HEK293 (cell line): ENCODE data around the gene WDCP.

Experiments
- CTCF ChIA-PET: fragments of 350-600 bp; formaldehyde crosslinking; extraction: SDS; loops from one replicate; lab custom pipeline; 2021; ENCODE audit warnings: antibody characterized with exemption; lab: Yijun Ruan, JAX
- POLR2A ChIA-PET: fragments of 300-600 bp; formaldehyde crosslinking; extraction: SDS; loops from one replicate; lab custom pipeline; 2020; ENCODE audit warnings: antibody characterized with exemption, inconsistent platforms; lab: Yijun Ruan, JAX
- H3K27ac ChIP-seq: fragments of 200-500 bp; sonication (Bioruptor generic); 2 replicates; pipeline ENCODE4 v1.5.1; 2014; ENCODE audit warnings: low read depth, low read length, control low read depth, inconsistent platforms; ENCODE audit errors: extremely low read depth
- H3K36me3 ChIP-seq, 2 experiments: fragments of 200-500 bp in 1 of 2; sonication (Bioruptor generic) in 1 of 2; 1 replicate in 1 of 2; 2 replicates in 1 of 2; pipeline ENCODE4 v1.5.1; 2014 to 2017; ENCODE audit warnings: inconsistent platforms in 2 of 2, low read length in 2 of 2; ENCODE audit not compliant: control insufficient read depth in 2 of 2, insufficient read depth in 1 of 2
- H3K4me1 ChIP-seq: fragments of 200-500 bp; sonication (Bioruptor generic); 2 replicates; pipeline ENCODE4 v1.5.1; 2014; ENCODE audit warnings: mild to moderate bottlenecking, low read length, inconsistent platforms; ENCODE audit not compliant: control insufficient read depth, insufficient read depth
- H3K4me3 ChIP-seq: 2 replicates; pipeline ENCODE4 v1.5.1; 2011; ENCODE audit warnings: low read depth, mild to moderate bottlenecking, control low read depth, low read length, moderate library complexity
- H3K9me3 ChIP-seq: fragments of 200-500 bp; sonication (Bioruptor generic); 2 replicates; pipeline ENCODE4 v1.5.1; 2014; ENCODE audit warnings: low read depth, low read length, inconsistent platforms; ENCODE audit not compliant: control insufficient read depth, insufficient read depth
- HOXD13 ChIP-seq: sonication (generic); formaldehyde crosslinking; IDR thresholded peaks from 2 replicates; pipeline ENCODE4 v1.8.0; 2022; ENCODE audit warnings: missing genetic modification reagents, borderline replicate concordance
- PATZ1 ChIP-seq: fragments of 450-650 bp; formaldehyde crosslinking; IDR thresholded peaks from 2 replicates; pipeline ENCODE4 v1.5.1; 2016; ENCODE audit warnings: missing biosample characterization, missing genetic modification characterization
- PRDM4 ChIP-seq: fragments of 450-650 bp; formaldehyde crosslinking; IDR thresholded peaks from 2 replicates; pipeline ENCODE4 v1.5.1; 2017; ENCODE audit warnings: missing biosample characterization, missing genetic modification characterization
- REPIN1 ChIP-seq: fragments of 450-650 bp; formaldehyde crosslinking; IDR thresholded peaks from 2 replicates; pipeline ENCODE4 v1.5.1; 2017; ENCODE audit warnings: missing biosample characterization, missing genetic modification characterization, low read depth
- SP7 ChIP-seq: fragments of 450-650 bp; formaldehyde crosslinking; IDR thresholded peaks from 2 replicates; pipeline ENCODE4 v1.5.1; 2016; ENCODE audit warnings: missing biosample characterization, missing genetic modification characterization
- TRIM28 ChIP-seq: IDR thresholded peaks from 2 replicates; pipeline ENCODE4 v1.6.1; 2011; ENCODE audit warnings: low read length, control low read depth, borderline replicate concordance
- ZBTB11 ChIP-seq: fragments of 450-650 bp; formaldehyde crosslinking; conservative IDR thresholded peaks from 2 replicates; pipeline ENCODE4 v1.5.1; 2016; ENCODE audit warnings: low read depth, missing biosample characterization, missing genetic modification characterization
- ZBTB44 ChIP-seq: fragments of 450-650 bp; IDR thresholded peaks from 2 replicates; pipeline ENCODE4 v1.5.1; 2018; ENCODE audit warnings: missing biosample characterization, mild to moderate bottlenecking, missing genetic modification characterization
- ZBTB7A ChIP-seq: fragments of 450-650 bp; formaldehyde crosslinking; IDR thresholded peaks from 2 replicates; pipeline ENCODE4 v1.5.1; 2016; ENCODE audit warnings: low read depth, missing biosample characterization, missing genetic modification characterization
- ZFP69B ChIP-seq: fragments of 450-650 bp; formaldehyde crosslinking; IDR thresholded peaks from 2 replicates; pipeline ENCODE4 v1.5.1; 2016; ENCODE audit warnings: missing biosample characterization, missing genetic modification characterization
- ZNF138 ChIP-seq: fragments of 450-650 bp; formaldehyde crosslinking; IDR thresholded peaks from 2 replicates; pipeline ENCODE4 v1.5.1; 2016; ENCODE audit warnings: missing biosample characterization, missing genetic modification characterization, borderline replicate concordance
- ZNF140 ChIP-seq: fragments of 450-650 bp; formaldehyde crosslinking; IDR thresholded peaks from 2 replicates; pipeline ENCODE4 v1.5.1; 2016; ENCODE audit warnings: missing biosample characterization, missing genetic modification characterization
- ZNF157 ChIP-seq: fragments of 450-650 bp; formaldehyde crosslinking; IDR thresholded peaks from 2 replicates; pipeline ENCODE4 v1.5.1; 2016; ENCODE audit warnings: missing biosample characterization, missing genetic modification characterization
- ZNF211 ChIP-seq: fragments of 450-650 bp; formaldehyde crosslinking; IDR thresholded peaks from 2 replicates; pipeline ENCODE4 v1.5.1; 2016; ENCODE audit warnings: low read depth, missing biosample characterization, missing genetic modification characterization
- ZNF26 ChIP-seq: fragments of 450-650 bp; formaldehyde crosslinking; IDR thresholded peaks from 2 replicates; pipeline ENCODE4 v1.5.1; 2016; ENCODE audit warnings: missing biosample characterization, missing genetic modification characterization
- ZNF266 ChIP-seq: fragments of 450-650 bp; formaldehyde crosslinking; IDR thresholded peaks from 2 replicates; pipeline ENCODE4 v1.5.1; 2016; ENCODE audit warnings: missing biosample characterization, missing genetic modification characterization, low read depth
- ZNF423 ChIP-seq: fragments of 450-650 bp; formaldehyde crosslinking; IDR thresholded peaks from 2 replicates; pipeline ENCODE4 v1.5.1; 2016; ENCODE audit warnings: missing biosample characterization, missing genetic modification characterization
- ZNF449 ChIP-seq: fragments of 450-650 bp; formaldehyde crosslinking; IDR thresholded peaks from 2 replicates; pipeline ENCODE4 v1.5.1; 2017; ENCODE audit warnings: missing biosample characterization, mild to moderate bottlenecking, missing genetic modification characterization, moderate library complexity
- ZNF48 ChIP-seq: fragments of 450-650 bp; formaldehyde crosslinking; IDR thresholded peaks from 2 replicates; pipeline ENCODE4 v1.5.1; 2016; ENCODE audit warnings: missing biosample characterization, missing genetic modification characterization
- ZNF501 ChIP-seq: fragments of 450-650 bp; formaldehyde crosslinking; IDR thresholded peaks from 2 replicates; pipeline ENCODE4 v1.5.1; 2016; ENCODE audit warnings: missing biosample characterization, missing genetic modification characterization
- ZNF510 ChIP-seq: fragments of 450-650 bp; formaldehyde crosslinking; IDR thresholded peaks from 2 replicates; pipeline ENCODE4 v1.5.1; 2018; ENCODE audit warnings: mild to moderate bottlenecking, missing genetic modification characterization, missing biosample characterization; ENCODE audit not compliant: insufficient replicate concordance
- ZNF529 ChIP-seq: fragments of 450-650 bp; formaldehyde crosslinking; IDR thresholded peaks from 2 replicates; pipeline ENCODE4 v1.5.1; 2017; ENCODE audit warnings: missing genetic modification characterization, missing biosample characterization; ENCODE audit not compliant: insufficient replicate concordance
- ZNF843 ChIP-seq: fragments of 450-650 bp; formaldehyde crosslinking; IDR thresholded peaks from 2 replicates; pipeline ENCODE4 v1.5.1; 2016; ENCODE audit warnings: missing biosample characterization, missing genetic modification characterization
- ZXDB ChIP-seq: fragments of 450-650 bp; formaldehyde crosslinking; IDR thresholded peaks from 2 replicates; pipeline ENCODE4 v1.5.1; 2016; ENCODE audit warnings: missing biosample characterization, missing genetic modification characterization

WDCP gene

GRCh38 chr2:24046930-24047702 is at the start of gene WDCP:
TSS of gene WDCP (minus strand) at chr2:24047391. CDS start at chr2:24039494, 7,897 bp downstream.
- CTCF ChIA-PET, result interaction anchor here (0.5 to 1.1 kb wide), 3 partner anchors 35 to 594 kb away, joined by 3 to 4 read pairs (median 3); no protein-coding TSS in a partner anchor
- no peak for TF ChIP-seq ZNF48 (tag by site-specific recombination)
- no peak for TF ChIP-seq PRDM4
- no peak for TF ChIP-seq ZNF529 (tag by site-specific recombination)
- TF ChIP-seq ZNF157, result no peak
- no peak for TF ChIP-seq ZFP69B (tag by site-specific recombination)
- TF ChIP-seq ZNF266 (tag by site-specific recombination), result no peak
- TF ChIP-seq REPIN1, result 0 out of 2 replicates have a peak, but pooled peaks have one; percentile 73
- TF ChIP-seq ZNF26 (tag by site-specific recombination), result no peak
- TF ChIP-seq ZNF843, result peak; percentile 58
- 0 out of 2 replicates have a peak, but pooled peaks have one; percentile 32 for TF ChIP-seq ZBTB7A (tag by site-specific recombination)
- TF ChIP-seq PATZ1 (tag by site-specific recombination), result peak; percentile 86
- TF ChIP-seq HOXD13 (CRISPR knock-in tag), result no peak
- TF ChIP-seq ZNF501 (tag by site-specific recombination), result peak; percentile 87
- TF ChIP-seq ZNF211, result no peak
- no peak for TF ChIP-seq ZBTB44 (tag by site-specific recombination)
- no peak for TF ChIP-seq TRIM28
- 0 out of 2 replicates have a peak, but pooled peaks have one; percentile 30 for TF ChIP-seq ZXDB (tag by site-specific recombination)
- no peak for TF ChIP-seq ZNF423 (tag by site-specific recombination)
- TF ChIP-seq ZBTB11 (tag by site-specific recombination), result 0 out of 2 replicates have a peak, but pooled peaks have one; percentile 34
- no peak for TF ChIP-seq ZNF510 (tag by site-specific recombination)
- TF ChIP-seq ZNF138, result no peak
- TF ChIP-seq ZNF449 (tag by site-specific recombination), result peak; percentile 80
- TF ChIP-seq SP7 (tag by site-specific recombination), result peak; percentile 72
- no peak for TF ChIP-seq ZNF140 (tag by site-specific recombination)

More at GRCh38 chr2:24046930-24047702, at the start of gene WDCP:
- peaks cover 9% of the 10 kb centered on the region; the same call in 1 of the 2 replicates for H3K4me1 ChIP-seq
- H3K36me3 ChIP-seq, result no peaks in the 10 kb centered on the region; a peak in 1 of 3 replicates
- POLR2A ChIA-PET, result interaction anchor here (0.6 to 2.1 kb wide), 17 partner anchors 9 to 222 kb away, joined by 3 to 41 read pairs (median 6); partner anchors contain the start of genes ATAD2B, FAM228B, SF3B6 and UBXN2A
- no peaks in the 10 kb centered on the region for H3K9me3 ChIP-seq
- peak within 1 kb of the TSS; percentile 91 for H3K4me3 ChIP-seq
- H3K27ac ChIP-seq, result peak within 1 kb of the TSS; percentile 66
